Measurements from ENCODE around the gene TMEM178B. TPM values are rescaled to one million over a fixed set of nuclear protein-coding genes. Genes with fewer than 3 reads are reported as not detected.

The TMEM178B gene
- total RNA-seq, 1 donor from 2014 or later, result 2.2 TPM

DNA sequence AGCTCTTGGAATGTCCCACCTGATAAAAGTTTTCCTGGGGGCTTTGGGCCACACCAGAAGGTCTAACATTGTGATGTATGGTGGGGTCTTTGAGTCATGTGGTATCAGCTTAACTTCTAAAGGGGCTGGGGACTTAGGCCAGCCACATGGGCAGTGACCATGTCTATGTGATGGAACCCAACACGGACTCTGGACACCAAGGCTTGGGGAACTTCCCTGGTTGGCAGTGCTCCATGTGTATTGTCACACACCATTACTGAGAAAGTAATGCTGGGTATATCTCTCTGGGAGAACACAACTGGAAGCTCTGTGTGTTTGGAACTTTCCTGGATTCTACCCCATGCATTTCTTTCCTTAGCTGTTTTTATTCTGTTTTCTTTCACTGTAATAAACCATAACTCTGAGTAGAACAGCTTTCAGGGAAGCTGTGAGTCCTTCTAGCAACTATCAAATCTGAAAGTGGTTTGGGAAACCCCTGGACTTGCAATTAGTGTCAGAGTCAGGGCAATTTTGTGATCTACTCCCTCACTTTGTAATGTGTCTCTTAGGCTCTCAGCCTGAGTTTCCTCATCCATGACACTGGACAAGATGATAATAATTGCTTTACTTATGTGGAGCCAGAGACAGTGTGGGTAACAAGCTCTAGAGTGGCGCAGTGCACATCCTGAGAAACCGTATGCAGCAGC is 448.9 kb downstream of the TMEM178B start:
- DNase-seq (ENCODE audit: low spot score), result no peak

DNA sequence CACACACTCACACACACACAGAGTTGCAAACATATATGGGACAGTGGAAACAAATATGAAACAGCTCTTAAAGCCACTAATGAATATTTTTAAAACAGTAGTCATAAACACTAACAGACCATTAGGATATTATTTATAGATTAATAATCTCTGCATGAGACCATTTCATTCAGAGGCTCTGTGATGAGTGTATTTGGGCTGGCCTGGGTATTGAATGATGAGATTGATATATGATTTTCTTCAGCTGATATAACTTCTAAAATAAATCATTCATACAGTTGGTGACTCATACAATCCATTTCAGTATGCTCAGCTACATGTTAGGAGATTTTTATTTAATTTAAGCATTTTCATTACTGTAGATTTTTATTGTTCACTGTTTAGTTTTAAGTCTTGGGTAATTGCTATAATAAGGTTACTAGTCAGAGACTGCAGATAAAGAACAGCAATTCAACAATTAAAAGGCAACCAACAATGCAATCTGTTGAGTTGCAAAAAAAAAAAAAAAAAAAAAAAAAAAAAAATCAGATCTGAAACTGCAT is 452.2 kb downstream of the TMEM178B start:
- no peak for DNase-seq (ENCODE audit: low spot score)

DNA sequence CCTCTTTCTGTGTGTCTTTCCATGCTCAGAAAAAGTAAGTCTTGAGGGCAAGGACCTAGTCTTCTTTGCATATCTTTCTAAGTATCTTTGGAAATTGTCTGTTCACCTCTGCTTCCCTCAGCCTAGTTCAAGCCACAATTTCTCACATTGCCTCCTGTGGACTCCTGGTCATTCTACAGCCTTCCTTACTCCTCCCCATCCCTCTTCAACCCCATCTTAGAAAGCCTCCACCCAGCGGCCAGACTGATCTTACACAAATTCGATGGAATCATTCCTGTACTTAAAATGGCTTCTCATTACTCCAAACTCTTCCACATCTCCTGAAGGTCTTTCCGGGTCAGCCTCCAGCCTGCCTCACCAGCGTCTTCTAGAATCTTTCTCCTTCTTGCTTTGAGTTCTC is 453.2 kb downstream of the TMEM178B start:
- no peak for DNase-seq (ENCODE audit: low spot score)

DNA sequence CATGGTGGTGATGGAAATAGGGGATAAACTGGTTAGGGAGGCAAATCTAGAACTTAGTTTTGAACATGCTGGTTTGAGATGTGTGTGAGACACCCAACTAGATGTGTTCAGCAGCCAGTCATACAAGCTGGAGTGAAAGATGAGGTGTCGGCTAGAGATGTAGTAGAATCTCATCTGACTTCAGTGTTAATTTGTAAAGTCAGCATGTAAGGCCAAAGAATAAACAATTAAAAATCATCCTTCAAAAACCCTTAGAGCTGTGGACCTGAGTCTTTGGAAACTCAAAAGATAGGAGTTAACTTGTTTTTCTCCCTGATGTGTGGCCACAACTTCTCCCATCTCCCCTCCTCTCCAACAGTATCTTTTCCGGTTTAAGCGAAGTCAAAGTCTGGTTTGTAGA is 454.5 kb downstream of the TMEM178B start:
- no peak for DNase-seq (ENCODE audit: low spot score)

Other genes with a start within 250 kb of the TMEM178B start
- 61.2 TPM for gene BRAF, start 149.1 kb upstream of the TMEM178B start, total RNA-seq (ENCODE audit: insufficient read depth, low replicate concordance)
- 26.5 TPM for gene MRPS33, start 59.1 kb upstream of the TMEM178B start, total RNA-seq (ENCODE audit: insufficient read depth, low replicate concordance)

Data from umbilical cord (tissue), 2 donors.